Measurements from ENCODE around the gene ATXN7L2. TPM values are rescaled to one million over a fixed set of nuclear protein-coding genes. Genes with fewer than 3 reads are reported as not detected.

ATXN7L2 gene
- total RNA-seq, 1 donor from 2014 or later = 3.2 TPM

GRCh38 chr1:109509176-109510134 is 25.8 kb downstream of the ATXN7L2 start, which contains the start of gene AMIGO1:
Gene AMIGO1 (minus strand): TSS chr1:109509727. CDS start chr1:109508912, 815 bp downstream.
- Mint-ChIP-seq H3K4me1 (ENCODE audit: unreplicated experiment) (peaks cover 5% of the 10 kb centered on the region), H3K36me3 (ENCODE audit: low read depth, unreplicated experiment) (no peaks in the 10 kb centered on the region), H3K9me3 (ENCODE audit: unreplicated experiment) (no peaks in the 10 kb centered on the region), H3K27me3 (ENCODE audit: unreplicated experiment) (peaks cover 22% of the 10 kb centered on the region), H3K27ac (ENCODE audit: unreplicated experiment) (peak within 1 kb of the TSS; percentile 57), H3K4me3 (ENCODE audit: unreplicated experiment) (peak within 1 kb of the TSS; percentile 93)
- TF ChIP-seq CTCF (IDR thresholded peaks at IDR 0.05; ENCODE audit: unreplicated experiment) = no peak
- peak; percentile 62 for DNase-seq (ENCODE audit: low spot score)

DNA sequence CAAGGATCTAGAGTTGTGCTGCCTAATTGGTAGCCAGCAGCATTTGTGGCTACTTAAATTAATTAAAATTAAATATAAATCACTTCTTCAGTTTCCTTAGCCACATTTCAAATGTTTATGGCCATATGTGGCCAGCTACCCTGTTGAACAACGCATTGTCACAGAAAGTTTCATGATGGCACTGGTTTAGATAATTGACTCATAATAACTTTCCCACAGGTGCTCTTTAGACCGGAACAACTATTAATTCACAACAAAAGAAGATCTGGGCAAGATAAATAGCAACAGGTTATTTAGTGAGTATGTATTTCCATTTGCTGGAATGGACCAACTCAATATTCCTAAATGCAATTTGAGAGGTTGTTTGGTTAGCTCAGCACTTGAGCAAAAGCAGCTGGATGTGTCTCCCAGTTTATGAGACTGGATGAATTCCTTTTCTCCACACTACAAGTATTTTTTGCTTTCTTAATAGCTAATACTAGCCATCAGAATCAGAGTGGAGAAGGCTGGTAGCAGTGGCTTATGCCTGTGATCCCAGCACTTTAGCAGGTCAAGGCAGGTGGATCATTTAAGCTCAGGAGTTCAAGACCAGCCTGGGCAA is 29.5 kb downstream of the ATXN7L2 start:
- peaks cover 8% of the 10 kb centered on the region for H3K4me1 Mint-ChIP-seq (ENCODE audit: unreplicated experiment)
- no peaks in the 10 kb centered on the region for H3K9me3 Mint-ChIP-seq (ENCODE audit: unreplicated experiment)
- no peaks in the 10 kb centered on the region for H3K36me3 Mint-ChIP-seq (ENCODE audit: low read depth, unreplicated experiment)
- peaks cover 22% of the 10 kb centered on the region for H3K27me3 Mint-ChIP-seq (ENCODE audit: unreplicated experiment)
- no peak overlapping the region for H3K4me3 Mint-ChIP-seq (ENCODE audit: unreplicated experiment)
- DNase-seq (ENCODE audit: low spot score) = no peak
- no peak overlapping the region for H3K27ac Mint-ChIP-seq (ENCODE audit: unreplicated experiment)
- TF ChIP-seq CTCF (IDR thresholded peaks at IDR 0.05; ENCODE audit: unreplicated experiment) = no peak

DNA sequence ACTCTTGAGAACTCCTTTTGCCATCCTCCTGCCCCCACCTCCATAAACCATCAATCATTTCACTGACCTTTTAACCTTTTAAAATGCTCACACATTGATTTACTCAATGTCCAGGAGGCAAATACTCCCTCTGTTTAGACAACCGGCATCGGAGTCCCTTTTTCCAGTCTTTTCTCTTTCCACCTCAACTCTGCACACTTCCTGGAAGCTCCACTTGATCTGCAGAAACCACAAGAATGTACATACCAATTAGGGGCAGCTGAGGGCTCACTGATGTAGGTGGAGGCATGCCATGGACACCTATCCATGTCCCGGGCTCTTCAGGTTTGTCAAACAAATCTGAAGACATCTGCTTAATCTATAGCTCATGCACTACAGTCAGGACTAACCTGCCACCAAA is 31.1 kb downstream of the ATXN7L2 start:
- Mint-ChIP-seq H3K4me3 (ENCODE audit: unreplicated experiment) (no peak overlapping the region), H3K27me3 (ENCODE audit: unreplicated experiment) (peaks cover 14% of the 10 kb centered on the region), H3K9me3 (ENCODE audit: unreplicated experiment) (no peaks in the 10 kb centered on the region), H3K4me1 (ENCODE audit: unreplicated experiment) (peaks cover 8% of the 10 kb centered on the region), H3K27ac (ENCODE audit: unreplicated experiment) (no peak overlapping the region), H3K36me3 (ENCODE audit: low read depth, unreplicated experiment) (no peaks in the 10 kb centered on the region)
- TF ChIP-seq CTCF (IDR thresholded peaks at IDR 0.05; ENCODE audit: unreplicated experiment) = no peak
- DNase-seq (ENCODE audit: low spot score) = no peak

- Mint-ChIP-seq H3K27ac (ENCODE audit: unreplicated experiment) (no peak overlapping the region), H3K4me1 (ENCODE audit: unreplicated experiment) (peaks cover 8% of the 10 kb centered on the region), H3K36me3 (ENCODE audit: low read depth, unreplicated experiment) (no peaks in the 10 kb centered on the region), H3K4me3 (ENCODE audit: unreplicated experiment) (no peak overlapping the region), H3K9me3 (ENCODE audit: unreplicated experiment) (no peaks in the 10 kb centered on the region), H3K27me3 (ENCODE audit: unreplicated experiment) (peaks cover 9% of the 10 kb centered on the region)
- DNase-seq (ENCODE audit: low spot score) = no peak
- no peak for TF ChIP-seq CTCF (IDR thresholded peaks at IDR 0.05; ENCODE audit: unreplicated experiment)
Measured at GRCh38 chr1:109516872-109517271, 33.2 kb downstream of the ATXN7L2 start.

DNA sequence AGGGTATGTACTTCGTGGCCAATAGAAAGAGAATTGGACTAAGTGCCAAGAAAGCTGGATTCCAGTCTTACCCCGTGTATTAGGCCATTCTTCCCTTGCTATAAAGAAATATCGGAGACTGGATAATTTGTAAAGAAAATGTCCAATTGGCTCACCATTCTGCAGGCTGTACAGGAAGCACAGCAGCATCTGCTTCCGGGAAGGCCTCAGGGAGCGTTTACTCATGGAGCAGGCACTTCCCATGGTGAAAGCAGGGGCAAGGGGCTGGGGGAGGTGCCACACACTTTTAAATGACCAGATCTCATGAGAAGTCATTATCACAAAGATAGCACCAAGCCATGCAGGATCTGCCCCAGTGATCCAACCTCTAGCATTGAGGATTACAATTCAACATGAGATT is 33.6 kb downstream of the ATXN7L2 start:
- no peaks in the 10 kb centered on the region for H3K36me3 Mint-ChIP-seq (ENCODE audit: low read depth, unreplicated experiment)
- TF ChIP-seq CTCF (IDR thresholded peaks at IDR 0.05; ENCODE audit: unreplicated experiment) = no peak
- peaks cover 8% of the 10 kb centered on the region for H3K27me3 Mint-ChIP-seq (ENCODE audit: unreplicated experiment)
- no peaks in the 10 kb centered on the region for H3K9me3 Mint-ChIP-seq (ENCODE audit: unreplicated experiment)
- H3K4me3 Mint-ChIP-seq (ENCODE audit: unreplicated experiment) = no peak overlapping the region
- peaks cover 8% of the 10 kb centered on the region for H3K4me1 Mint-ChIP-seq (ENCODE audit: unreplicated experiment)
- no peak overlapping the region for H3K27ac Mint-ChIP-seq (ENCODE audit: unreplicated experiment)
- no peak for DNase-seq (ENCODE audit: low spot score)
